ENCODE results near the gene CAMTA2. TPM values are rescaled to one million over a fixed set of nuclear protein-coding genes. Genes with fewer than 3 reads are reported as not detected.

The CAMTA2 gene
- total RNA-seq, 1 donor from 2014 or later, result 83.5 TPM

- TF ChIP-seq, protein P1, sequence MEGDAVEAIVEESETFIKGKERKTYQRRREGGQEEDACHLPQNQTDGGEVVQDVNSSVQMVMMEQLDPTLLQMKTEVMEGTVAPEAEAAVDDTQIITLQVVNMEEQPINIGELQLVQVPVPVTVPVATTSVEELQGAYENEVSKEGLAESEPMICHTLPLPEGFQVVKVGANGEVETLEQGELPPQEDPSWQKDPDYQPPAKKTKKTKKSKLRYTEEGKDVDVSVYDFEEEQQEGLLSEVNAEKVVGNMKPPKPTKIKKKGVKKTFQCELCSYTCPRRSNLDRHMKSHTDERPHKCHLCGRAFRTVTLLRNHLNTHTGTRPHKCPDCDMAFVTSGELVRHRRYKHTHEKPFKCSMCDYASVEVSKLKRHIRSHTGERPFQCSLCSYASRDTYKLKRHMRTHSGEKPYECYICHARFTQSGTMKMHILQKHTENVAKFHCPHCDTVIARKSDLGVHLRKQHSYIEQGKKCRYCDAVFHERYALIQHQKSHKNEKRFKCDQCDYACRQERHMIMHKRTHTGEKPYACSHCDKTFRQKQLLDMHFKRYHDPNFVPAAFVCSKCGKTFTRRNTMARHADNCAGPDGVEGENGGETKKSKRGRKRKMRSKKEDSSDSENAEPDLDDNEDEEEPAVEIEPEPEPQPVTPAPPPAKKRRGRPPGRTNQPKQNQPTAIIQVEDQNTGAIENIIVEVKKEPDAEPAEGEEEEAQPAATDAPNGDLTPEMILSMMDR (IDR thresholded peaks at IDR 0.05), result peak; percentile 21
- Mint-ChIP-seq H3K27ac (ENCODE audit: unreplicated experiment) (no peak within 1 kb of the TSS), H3K36me3 (ENCODE audit: unreplicated experiment) (peaks cover 20% of the 10 kb centered on the region), H3K4me1 (ENCODE audit: unreplicated experiment) (peaks cover 35% of the 10 kb centered on the region), H3K9me3 (ENCODE audit: unreplicated experiment) (no peaks in the 10 kb centered on the region), H3K27me3 (ENCODE audit: unreplicated experiment) (no peaks in the 10 kb centered on the region), H3K4me3 (ENCODE audit: unreplicated experiment) (no peak within 1 kb of the TSS)
- DNase-seq (ENCODE audit: extremely low spot score, unreplicated experiment), result peak; percentile 98
Measured at GRCh38 chr17:4967539-4968485, 19.7 kb downstream of the CAMTA2 start, which contains the start of gene SPAG7. Gene SPAG7 (minus strand): TSS chr17:4967817. CDS start chr17:4967804, 13 bp downstream.

DNA sequence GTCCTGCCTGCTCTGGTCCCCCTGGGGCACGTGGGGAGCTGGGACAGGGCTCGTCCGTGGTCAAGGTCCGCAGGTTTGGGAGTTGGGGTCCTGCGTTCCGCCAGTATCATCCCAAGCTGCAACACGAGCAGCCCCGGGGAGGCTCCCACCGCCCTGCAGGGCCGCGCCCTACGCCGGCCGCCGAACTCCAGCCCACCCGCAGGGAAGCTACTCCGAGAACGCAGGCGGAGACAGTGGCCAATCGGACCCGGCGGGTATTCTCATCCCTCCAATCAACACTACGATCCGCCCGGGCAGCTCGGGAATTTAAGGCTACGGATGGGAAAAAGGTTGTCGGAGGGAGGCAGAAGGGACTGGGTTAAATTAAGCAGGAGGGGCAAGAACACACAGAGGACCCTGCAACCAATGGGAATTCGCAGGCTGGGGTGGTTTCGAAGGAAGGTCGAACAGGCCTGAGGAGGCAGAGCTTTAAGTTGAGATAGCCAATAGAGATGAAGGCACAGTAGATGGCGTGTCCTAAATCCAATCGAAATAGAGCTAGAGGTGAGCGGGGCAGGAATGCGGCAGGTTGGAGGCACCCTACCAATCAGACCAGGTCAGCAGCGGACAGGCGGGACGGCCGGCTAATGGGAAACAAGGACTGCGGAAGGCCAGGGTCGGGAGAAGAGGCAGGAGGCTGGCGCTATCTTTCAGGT, 20.5 kb downstream of the CAMTA2 start:
- Mint-ChIP-seq H3K4me3 (ENCODE audit: unreplicated experiment) (no peak overlapping the region), H3K27ac (ENCODE audit: unreplicated experiment) (no peak overlapping the region), H3K4me1 (ENCODE audit: unreplicated experiment) (peaks cover 35% of the 10 kb centered on the region), H3K9me3 (ENCODE audit: unreplicated experiment) (no peaks in the 10 kb centered on the region), H3K36me3 (ENCODE audit: unreplicated experiment) (peaks cover 19% of the 10 kb centered on the region), H3K27me3 (ENCODE audit: unreplicated experiment) (no peaks in the 10 kb centered on the region)
- TF ChIP-seq, protein P1 (IDR thresholded peaks at IDR 0.05), result no peak
- peak; percentile 99 for DNase-seq (ENCODE audit: extremely low spot score, unreplicated experiment)

- no peak overlapping the region for H3K27ac Mint-ChIP-seq (ENCODE audit: unreplicated experiment)
- peaks cover 28% of the 10 kb centered on the region for H3K4me1 Mint-ChIP-seq (ENCODE audit: unreplicated experiment)
- peaks cover 19% of the 10 kb centered on the region for H3K36me3 Mint-ChIP-seq (ENCODE audit: unreplicated experiment)
- no peaks in the 10 kb centered on the region for H3K27me3 Mint-ChIP-seq (ENCODE audit: unreplicated experiment)
- H3K9me3 Mint-ChIP-seq (ENCODE audit: unreplicated experiment), result no peaks in the 10 kb centered on the region
- H3K4me3 Mint-ChIP-seq (ENCODE audit: unreplicated experiment), result peak overlapping the region; percentile 23
- DNase-seq (ENCODE audit: extremely low spot score, unreplicated experiment), result no peak
- TF ChIP-seq, protein P1 (IDR thresholded peaks at IDR 0.05), result no peak
Measured at GRCh38 chr17:4965311-4965986, 22.0 kb downstream of the CAMTA2 start.

DNA sequence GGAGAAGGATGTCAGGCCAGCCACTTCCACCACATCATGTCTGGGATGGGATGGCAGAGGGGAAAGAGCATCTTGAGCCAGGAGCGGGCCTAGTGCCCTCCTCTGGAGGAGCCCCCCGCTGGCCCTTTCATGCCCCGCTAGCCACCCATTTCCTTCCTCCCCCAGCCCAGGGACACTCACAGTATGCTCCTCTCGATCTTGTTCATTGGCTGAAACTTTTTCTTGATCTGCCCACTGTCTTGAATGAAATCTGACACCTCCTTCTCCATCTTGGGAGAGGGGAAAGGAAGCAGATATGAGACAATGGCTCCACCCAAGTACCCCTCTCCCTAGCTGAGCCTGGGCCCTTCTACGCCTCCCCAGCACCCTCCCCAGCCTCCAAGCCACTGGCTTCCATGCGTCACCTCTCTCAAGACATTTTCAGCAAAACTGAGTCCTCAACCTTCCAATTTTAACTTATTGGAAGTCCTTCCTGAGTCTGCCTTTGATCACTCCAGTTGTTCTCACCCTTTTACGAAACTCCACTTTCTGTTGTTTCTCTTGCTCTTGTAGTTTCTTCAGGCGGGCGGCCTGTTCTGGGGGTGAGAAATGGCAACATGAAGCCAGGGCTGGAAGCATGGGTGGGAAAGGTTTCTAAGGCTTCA, 27.1 kb downstream of the CAMTA2 start:
- H3K27me3 Mint-ChIP-seq (ENCODE audit: unreplicated experiment), result no peaks in the 10 kb centered on the region
- H3K4me1 Mint-ChIP-seq (ENCODE audit: unreplicated experiment), result peaks cover 2% of the 10 kb centered on the region
- no peak for DNase-seq (ENCODE audit: extremely low spot score, unreplicated experiment)
- no peaks in the 10 kb centered on the region for H3K9me3 Mint-ChIP-seq (ENCODE audit: unreplicated experiment)
- TF ChIP-seq, protein P1 (IDR thresholded peaks at IDR 0.05), result no peak
- no peak overlapping the region for H3K4me3 Mint-ChIP-seq (ENCODE audit: unreplicated experiment)
- H3K36me3 Mint-ChIP-seq (ENCODE audit: unreplicated experiment), result peaks cover 22% of the 10 kb centered on the region
- H3K27ac Mint-ChIP-seq (ENCODE audit: unreplicated experiment), result no peak overlapping the region
